HG03558 (cell line): ENCODE measurements around the gene GNB1.

Experiments
- ATAC-seq: cut with Tn5 transposase; IDR thresholded peaks from one replicate; pipeline ENCODE4 v1.9.1; 2021; ENCODE audit warnings: moderate number of reproducible peaks; ENCODE audit not compliant: unreplicated experiment; ENCODE audit errors: extremely low read depth

Gene GNB1

DNA sequence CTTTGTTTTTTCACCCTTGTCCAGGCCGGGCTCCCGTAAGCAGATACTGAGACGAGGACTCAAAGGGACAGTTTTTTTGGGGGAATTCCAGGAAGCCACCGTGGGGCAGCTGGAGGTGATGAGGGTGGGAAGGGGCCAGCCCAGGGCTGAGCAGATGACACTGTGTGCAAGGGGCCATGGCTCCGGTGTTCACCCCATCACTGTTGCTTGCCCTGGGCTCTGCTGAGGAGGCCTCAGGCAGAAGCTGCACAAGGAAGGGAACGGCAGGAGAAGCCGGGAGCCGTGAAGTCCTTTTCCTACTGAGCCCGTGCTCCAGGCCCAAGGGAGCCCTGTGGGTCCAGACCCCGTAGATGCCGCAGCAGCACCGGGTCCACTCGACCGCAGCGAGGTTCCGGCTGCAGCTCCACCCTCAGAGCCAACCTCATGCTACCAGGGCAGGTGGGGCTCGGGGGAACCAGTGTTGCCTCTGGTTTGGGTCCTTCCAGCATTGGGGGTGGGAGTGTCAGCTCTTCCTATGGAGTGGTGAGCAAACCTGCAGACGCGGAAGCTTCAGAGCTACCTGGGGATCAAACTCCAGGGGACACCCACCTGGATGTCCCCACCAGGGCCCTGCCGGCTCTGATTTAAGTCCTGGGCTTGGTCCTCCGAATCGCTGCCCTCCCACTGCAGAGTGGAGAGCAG is 19.9 kb upstream of the GNB1 start:
- no peak for ATAC-seq

DNA sequence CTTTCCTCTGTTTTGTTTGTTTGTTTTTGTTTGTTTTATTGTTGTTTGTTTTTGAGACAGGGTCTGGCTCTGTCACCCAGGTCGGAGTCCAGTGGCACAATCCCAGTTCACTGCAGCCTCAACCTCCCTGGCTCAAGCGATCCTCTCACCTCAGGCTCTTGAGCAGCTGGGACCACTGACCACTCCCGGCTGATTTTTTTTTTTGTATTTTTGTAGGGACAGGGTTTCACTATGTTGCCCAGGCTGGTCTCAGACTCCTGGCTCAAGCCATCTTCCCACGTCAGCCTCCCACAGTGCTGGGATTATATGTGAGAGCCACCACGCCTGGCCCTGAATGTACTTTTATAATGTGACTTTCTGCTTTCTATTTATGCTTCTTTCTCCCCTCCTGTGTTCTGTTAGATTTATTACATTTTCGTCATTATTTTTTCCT is 19.2 kb upstream of the GNB1 start:
- no peak for ATAC-seq

DNA sequence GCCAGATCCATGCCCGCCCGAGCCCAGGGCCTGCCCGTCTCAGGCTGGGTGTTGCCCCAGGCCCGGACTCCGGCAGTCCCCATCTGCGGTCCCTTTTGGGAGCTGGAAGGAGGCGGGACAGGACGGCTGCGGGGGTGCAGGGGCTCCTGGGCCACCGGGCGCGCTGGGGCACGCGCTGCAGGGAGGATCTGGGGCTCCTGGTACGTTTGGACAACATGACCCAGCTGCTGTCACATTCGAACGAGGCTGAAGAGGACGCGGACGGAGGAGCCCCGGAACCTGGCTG is 17.6 kb upstream of the GNB1 start:
- no peak for ATAC-seq

DNA sequence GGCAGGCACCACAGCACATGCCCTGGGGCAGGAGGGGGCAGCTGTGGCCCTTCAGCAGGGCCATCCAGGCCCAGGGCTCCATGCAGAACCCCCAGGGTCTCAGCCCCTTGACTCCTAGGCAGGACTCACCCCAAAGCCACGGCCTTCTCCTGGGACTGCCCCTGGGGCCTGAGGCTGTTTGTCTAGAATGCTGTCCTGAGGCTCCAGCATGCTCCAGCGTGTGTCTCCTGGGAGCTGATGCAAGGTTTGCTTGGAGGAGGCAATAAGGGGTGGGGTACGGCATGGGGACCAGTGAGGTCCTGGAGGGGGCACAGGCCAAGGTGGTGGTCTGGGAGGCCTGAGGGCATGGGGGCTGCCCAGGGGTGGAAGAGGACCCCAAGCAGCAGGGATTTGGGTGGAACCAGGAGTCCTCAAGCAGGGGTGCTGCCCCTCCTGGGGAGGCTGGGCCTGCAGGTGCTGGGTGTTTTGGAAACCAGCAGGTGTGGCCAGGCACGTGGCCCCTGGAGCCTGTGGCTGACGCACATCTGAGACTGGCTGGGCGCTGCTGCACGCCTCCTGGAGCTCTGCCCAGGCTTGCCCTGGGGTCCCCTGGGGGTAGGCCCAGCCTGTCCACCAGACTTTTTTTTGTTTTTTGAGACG is 16.3 kb upstream of the GNB1 start:
- ATAC-seq: no peak

DNA sequence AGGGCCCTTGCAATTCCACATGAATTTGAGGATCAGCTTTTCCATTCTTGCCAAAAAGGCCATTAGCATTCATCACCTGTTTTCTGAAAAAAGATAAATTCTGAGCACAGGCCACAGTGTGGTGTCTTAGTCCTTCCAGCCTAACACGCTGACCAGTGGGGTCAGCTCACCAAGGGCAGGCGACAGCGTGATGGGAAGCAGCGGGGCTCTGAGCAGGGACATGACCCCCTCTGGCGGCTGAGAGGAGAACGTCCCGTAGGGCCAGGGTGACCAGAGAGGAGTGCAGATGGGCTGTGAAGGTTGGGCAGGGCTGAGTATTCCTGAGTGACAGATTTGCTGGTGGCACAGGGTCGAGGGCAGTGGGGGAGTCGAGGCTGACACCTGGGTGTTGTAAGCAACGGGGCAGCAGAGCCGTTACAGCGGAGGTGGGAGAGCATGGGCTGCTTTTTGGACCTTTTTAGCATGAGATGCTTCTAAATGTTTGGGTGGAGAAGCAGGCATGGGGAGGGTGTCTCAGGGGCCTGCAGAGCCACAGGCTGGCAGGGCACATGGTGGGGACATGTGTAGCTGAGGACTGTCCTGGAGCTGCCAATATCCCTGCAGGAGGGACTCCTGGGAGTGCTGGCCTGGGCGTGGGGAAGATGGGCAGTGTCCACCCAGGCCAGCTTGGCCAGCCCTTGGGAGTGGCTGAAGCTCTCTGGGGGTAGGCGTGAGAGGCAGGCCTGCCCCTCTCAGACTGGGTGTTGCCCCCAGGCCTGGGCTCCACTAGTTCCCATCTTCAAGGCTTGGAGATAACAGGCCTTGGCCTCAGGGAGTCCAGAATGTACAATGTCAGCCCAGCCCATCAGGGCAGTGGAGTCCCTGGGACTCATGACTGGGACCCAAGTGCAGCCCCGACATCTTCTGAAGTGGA is 15.6 kb upstream of the GNB1 start:
- ATAC-seq: no peak

DNA sequence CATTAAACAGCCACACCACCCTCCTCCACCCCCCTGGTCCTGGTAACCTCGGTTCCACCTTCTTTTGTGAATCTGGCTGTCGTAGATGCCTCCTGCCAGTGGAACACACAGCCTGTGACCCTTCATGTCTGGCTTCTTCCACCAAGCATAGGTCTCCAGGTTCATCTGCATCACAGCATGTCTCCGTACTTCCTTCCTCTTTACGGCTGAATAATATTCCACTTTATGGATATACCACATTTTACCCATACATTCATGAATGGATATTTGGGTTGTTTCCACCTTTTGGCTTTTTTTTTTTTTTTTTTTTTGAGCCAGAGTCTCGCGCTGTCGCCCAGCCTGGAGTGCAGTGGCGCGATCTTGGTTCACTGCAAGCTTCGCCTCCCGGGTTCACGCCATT is 12.3 kb upstream of the GNB1 start:
- no peak for ATAC-seq

DNA sequence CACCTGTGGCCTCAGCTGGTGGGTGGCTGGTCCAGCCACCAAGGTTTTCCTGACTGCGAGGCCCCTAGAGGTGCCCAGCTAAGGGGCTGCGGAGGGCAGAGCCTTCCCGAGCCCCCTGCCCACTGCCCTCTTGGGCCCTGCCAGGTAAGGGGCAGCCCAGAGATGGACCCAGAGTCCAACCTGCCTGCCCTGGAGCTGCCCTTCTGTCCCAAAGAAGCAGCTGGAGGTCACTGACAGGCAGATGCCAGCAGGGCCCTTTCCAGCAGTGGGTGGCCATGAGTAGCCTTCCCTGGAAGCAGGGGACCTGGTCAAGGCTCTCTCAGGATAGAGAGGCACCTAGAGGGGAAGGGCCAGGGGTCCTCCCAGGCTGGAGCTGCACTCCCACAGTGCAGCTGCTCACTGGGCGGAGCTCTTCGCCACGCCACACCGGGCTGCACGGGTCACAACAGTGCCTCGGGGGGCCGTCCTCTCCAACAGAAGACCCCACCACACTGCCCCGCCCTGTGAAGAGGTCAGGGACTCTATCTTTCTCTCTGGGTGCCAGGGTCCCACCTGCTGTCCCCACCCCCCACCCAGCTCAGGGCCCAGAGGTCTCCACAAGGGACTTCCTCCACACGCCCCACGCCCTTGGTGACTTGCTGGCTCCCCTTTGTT is 10.9 kb upstream of the GNB1 start:
- no peak for ATAC-seq

DNA sequence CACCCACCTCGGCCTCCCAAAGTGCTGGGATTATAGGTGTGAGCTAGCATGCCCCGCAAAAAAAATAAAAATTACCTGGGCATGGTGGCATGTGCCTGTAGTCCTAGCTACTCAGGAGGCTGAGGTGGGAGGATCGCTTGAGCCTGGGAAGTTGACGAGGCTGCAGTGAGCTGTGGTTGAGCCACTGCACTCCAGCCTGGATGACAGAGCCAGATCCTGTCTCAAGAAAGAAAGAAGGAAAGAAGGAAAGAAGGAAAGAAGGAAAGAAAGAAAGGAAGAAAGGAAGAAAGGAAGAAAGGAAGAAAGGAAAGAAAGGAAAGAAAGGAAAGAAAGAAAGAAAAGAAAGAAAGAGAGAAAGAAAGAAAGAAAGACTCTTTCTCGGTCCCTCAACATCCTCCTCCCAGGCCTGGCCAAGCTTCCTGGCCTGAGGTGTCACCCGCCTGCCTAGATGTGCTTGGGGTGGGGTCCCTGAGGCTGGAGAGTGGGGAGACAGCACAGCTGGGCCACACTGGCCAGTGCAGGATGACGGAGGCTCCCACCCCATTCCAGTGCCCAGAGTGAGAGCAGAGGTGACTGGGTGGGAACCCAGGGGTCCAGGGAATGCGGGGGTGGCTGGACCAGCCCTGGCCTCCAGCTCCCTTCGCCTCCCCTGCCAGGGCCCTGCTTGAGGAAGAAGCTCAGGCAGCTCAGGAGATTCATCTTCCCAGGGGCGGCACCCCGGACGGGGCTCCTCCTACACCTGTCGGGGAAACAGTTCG is 10.2 kb upstream of the GNB1 start:
- ATAC-seq: no peak

DNA sequence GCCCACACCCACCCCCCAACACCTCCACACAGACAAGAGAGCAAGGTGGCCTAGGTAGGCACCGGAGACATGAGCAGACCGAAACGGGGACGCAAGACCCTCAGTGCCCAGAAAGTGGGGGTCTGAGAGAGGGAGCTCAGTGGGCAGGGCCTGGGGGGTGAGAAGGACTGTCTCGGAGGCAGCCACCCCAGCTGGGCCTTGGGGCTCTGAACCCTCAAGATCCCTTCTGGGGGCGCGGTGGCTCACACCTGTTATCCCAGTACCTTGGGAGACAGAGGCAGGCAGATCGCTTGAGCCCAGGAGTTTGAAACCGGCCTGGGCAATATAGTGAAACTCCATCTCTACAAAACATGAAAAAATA is 9.1 kb upstream of the GNB1 start:
- ATAC-seq: no peak

DNA sequence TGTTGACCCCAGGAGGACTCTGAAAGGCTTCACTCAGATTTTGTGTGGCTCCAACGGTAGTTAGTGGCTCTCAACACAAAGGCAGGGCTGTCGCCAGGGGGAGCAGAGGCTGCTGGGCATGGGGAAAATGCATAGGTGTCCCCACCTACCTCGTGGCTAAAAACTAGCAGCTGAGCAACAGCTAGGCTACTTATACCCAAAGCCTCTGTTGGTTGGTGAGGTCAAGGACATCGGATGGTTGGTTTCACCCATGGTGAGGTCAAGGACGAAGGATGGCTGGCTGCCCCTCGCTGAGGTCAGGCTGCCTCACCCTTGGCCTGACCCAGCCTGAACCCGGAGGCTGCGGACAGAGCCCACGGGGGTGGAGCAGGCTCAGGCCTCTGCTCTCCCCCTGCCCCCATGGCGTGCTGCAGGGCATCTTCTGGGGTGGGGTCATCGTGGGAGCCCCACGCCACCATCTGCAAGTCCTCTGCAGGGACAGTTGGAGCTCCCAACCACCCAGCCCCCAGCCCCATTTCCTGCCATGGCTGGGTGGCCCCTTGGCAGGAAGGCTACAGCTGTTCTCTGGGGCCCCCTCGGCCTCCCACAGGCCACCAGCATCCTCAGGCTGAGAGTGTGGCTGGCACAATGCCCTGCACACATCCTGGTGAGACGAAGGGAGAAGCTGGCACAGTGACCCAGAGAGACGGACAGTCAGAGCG is 8.5 kb upstream of the GNB1 start:
- ATAC-seq: no peak

DNA sequence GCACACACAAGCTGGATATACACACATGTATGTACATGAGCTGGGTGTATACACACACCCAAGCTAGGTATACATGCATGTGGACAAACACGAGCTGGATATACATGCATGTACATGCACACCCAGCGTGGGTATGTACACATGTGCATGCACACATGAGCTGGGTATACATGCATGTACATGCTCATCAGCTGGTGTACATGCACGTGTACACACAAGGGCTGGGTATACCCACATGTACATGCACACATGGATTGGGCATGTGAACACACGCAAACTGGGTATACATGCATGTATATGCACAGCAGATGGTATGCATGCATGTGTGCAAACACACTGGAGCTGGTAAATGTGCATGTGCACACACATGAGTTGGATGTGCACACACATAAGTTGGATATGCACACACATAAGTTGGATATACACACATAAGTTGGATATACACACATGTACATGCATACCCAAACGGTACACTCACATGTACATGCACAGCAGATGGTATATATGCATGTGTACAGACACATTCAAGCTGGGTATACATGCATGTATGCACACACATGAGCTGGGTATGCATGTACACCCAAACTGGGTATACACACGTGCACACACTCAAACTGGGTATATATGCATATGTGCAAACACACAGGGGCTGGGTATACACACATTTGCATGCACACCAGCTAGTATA is 7.5 kb upstream of the GNB1 start:
- ATAC-seq: no peak

DNA sequence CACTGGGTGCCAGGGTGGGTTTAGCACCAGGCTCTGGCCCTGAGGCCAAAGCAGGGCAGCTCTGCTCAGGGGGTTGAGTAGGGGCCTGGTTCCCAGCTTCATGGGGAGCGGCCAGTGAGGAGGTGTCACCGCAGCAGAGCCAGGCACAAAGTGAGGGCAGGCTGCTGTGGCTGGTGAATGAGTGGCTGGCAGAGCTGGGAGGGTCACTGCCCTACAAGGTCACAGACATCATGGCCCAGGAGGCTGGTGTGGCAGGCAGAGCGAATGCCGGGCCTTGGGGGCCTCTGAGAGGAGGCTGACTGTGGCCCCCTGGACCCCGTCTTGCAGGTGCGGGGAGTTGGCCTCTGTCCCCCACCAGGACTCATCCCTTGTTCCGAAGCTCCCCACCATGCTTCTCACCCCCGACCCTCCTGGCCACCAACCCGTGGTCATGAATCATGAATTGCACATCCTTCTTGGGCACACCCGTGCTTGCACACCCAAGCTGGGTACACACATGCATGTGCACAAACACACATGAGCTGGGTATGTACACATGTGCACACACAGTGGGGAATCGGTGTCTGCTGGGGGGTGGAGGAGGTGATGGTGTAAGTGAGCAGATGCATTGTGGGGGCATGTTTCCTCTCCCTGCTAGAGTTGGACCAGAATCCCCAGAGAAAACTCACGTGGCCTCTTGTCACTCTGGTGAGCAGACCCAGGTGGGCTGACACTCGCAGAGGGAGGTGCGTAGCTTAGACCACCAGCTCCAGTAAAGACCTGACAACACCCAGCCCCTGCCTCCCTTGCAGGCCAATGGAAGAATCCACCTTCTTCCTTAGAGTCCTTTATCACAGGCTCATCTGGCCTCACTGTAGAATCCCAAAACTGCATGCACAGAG is 4.8 kb upstream of the GNB1 start:
- no peak for ATAC-seq

DNA sequence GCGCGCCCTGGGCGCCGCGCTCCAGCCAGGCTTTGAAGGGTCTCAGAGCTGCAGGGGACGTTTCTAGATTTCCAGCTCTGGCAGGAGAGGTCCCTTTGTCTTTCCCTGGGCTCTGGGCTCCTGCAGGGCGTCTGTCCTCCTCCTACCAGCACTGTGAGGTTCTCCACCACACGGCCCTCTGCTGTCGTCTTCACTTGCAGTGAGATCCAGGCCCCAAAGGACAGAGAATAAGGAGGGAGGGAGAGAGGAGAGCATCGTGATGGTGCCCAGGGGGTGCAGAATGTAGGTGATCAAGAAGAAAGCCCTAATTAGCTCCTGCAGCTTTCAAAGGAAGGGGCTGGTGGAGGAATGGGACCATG is 4.2 kb upstream of the GNB1 start:
- no peak for ATAC-seq

DNA sequence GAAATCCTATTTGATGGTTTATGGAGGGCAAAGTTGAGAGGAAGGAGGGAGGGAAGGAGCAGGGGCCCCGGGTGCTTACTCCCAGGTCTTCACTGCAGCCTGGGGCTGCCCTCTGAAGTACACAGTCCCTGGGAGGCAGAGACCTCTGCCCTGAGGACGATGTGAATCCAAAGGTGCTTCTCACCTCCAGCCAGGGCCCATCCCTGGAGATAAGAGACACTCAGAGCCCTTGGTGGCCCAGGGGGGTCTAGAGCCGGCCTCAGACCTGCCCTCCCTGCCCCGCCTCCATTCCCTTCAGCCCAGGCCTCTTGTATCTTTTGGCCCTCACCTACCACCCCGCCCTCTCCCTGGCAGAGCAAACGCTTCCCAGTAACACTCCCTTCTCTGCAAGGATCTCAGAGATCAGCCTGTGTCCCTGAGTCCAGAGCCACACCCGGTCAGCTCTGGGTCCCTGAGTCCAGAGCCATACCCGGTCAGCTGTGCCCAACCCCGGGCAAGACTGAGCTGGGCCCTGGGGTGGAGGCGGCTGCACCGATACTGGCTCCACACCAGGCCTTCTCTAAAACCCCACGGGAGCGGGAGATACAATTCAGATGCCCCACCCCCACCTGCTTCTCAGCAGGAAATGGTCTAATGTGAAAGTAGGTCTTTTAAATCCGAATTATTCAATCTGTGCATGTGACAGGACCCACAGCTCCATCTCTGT is 3.6 kb upstream of the GNB1 start:
- ATAC-seq: no peak

DNA sequence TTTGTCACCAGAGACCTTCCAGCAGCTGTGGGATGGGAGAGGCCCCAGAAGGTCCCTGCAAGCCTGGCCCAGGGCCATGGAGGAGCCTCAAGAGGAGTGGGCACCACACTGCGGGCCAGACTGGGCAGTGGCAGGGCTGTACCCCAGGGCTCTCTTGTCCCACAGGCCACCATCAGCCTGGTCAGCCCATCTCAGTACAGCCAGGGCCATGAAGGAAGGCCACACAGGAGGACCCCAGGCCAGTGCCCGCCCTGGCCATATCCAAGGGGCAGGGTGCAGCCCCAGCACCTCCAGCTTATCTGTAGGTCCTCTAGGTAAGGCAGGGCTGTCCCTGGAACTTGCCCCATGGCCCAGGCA is 3.1 kb upstream of the GNB1 start:
- ATAC-seq: no peak

DNA sequence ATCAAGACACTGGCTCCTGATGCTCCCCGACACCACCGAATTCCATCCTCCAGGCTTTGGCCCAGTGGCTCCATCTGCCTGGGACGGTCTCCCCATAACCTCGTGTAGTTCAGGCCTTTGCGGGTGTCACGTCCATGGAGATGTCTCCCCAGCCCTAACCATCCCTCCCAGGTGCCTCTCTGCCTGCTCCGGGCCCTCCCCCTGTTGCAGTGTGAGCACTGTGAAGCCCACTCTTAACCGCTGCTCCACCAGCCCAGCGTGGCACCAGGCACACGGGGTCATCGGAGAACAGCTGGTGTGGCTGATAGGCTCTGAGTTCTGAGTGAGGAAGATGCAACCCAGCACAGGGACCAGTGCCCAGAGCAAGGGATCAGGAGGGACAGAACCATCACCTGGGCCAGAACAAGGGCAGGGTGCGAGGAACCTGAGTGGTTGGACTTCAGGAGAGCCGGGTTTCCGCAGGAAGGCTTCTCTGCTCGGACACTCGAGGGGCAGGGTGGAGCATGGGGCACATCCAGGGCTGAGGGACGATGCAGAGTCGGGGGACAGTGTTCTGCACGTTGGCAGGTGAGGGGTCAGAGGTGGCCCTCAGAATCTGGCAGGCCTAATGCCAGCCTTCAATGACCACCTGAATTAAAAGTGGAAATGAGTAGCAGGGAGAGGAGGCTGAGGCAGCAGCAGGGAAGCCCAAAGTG is 2.6 kb upstream of the GNB1 start:
- ATAC-seq: no peak

DNA sequence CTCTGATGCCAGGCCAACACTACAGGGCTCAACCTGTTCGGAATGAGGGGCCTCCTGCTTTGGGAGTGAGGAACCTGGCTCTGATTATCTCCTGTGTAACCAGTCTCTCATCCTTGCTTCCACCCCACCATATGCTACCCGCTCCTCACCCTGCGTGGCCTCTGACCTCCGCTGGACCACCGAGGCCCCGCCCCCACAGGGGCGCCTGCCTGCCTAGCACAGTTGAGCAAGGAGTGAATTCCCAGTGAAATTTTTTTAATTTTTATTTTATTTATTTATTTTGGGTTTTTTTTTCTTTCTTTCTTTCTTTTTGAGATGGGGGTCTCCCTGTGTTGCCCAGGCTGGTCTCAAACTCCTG is 1.9 kb upstream of the GNB1 start:
- ATAC-seq: no peak
